Activated CD4-positive, alpha-beta T cell treated with anti-CD3 and anti-CD28 coated beads for 48 hours (primary cell): ENCODE measurements around the gene VGLL3.
"Not testable (repeated sequence)": the region's sequence is repeated elsewhere in the genome, so short reads cannot be mapped to it uniquely, and the experiment has no call there.

ENCODE experiments used
- DNase-seq: peaks from one replicate; pipeline ENCODE4 v3.0.0-alpha.2; 2020

Gene VGLL3

GRCh38 chr3:86989006-86989405 lies 1.9 kb downstream of the VGLL3 start:
- DNase-seq: no peak

GRCh38 chr3:86988235-86988634 lies 2.7 kb downstream of the VGLL3 start:
- DNase-seq: no peak

GRCh38 chr3:86987421-86987715 lies 3.6 kb downstream of the VGLL3 start:
- no peak for DNase-seq

- no peak for DNase-seq
Observed at GRCh38 chr3:86986671-86987420, 4.1 kb downstream of the VGLL3 start.

- no peak for DNase-seq
Observed at GRCh38 chr3:86985181-86985826, 5.6 kb downstream of the VGLL3 start.

- no peak for DNase-seq
Observed at GRCh38 chr3:86984271-86984670, 6.7 kb downstream of the VGLL3 start.

GRCh38 chr3:86982883-86983282 lies 8.1 kb downstream of the VGLL3 start:
- no peak for DNase-seq

GRCh38 chr3:86978111-86978551 lies 12.8 kb downstream of the VGLL3 start:
- no peak for DNase-seq

- no peak for DNase-seq
Observed at GRCh38 chr3:86976219-86976618, 14.7 kb downstream of the VGLL3 start.

- DNase-seq: not testable (repeated sequence)
Observed at GRCh38 chr3:86974177-86974576, 16.8 kb downstream of the VGLL3 start.

GRCh38 chr3:86973440-86973839 lies 17.5 kb downstream of the VGLL3 start:
- no peak for DNase-seq

- DNase-seq: peak; percentile 39
Observed at GRCh38 chr3:86969500-86970189, 21.3 kb downstream of the VGLL3 start.

- no peak for DNase-seq
Observed at GRCh38 chr3:86968244-86968932, 22.6 kb downstream of the VGLL3 start.

GRCh38 chr3:86967062-86967461 lies 23.9 kb downstream of the VGLL3 start:
- no peak for DNase-seq

- DNase-seq: no peak
Observed at GRCh38 chr3:86965166-86965565, 25.8 kb downstream of the VGLL3 start.

GRCh38 chr3:86963611-86964010 lies 27.3 kb downstream of the VGLL3 start:
- DNase-seq: no peak

- DNase-seq: no peak
Observed at GRCh38 chr3:86961297-86961696, 29.7 kb downstream of the VGLL3 start.

- no peak for DNase-seq
Observed at GRCh38 chr3:86960550-86960949, 30.4 kb downstream of the VGLL3 start.

GRCh38 chr3:86958534-86958933 lies 32.4 kb downstream of the VGLL3 start:
- DNase-seq: no peak

- no peak for DNase-seq
Observed at GRCh38 chr3:86954747-86955146, 36.2 kb downstream of the VGLL3 start.

- DNase-seq: no peak
Observed at GRCh38 chr3:86954226-86954625, 36.7 kb downstream of the VGLL3 start.

GRCh38 chr3:86951322-86951721 lies 39.6 kb downstream of the VGLL3 start:
- no peak for DNase-seq

GRCh38 chr3:86950717-86951116 lies 40.2 kb downstream of the VGLL3 start:
- no peak for DNase-seq

- DNase-seq: no peak
Observed at GRCh38 chr3:86949850-86950249, 41.1 kb downstream of the VGLL3 start.
